ENCODE results near the gene ARFGAP2. TPM values are rescaled to one million over a fixed set of nuclear protein-coding genes. Genes with fewer than 3 reads are reported as not detected.

The ARFGAP2 gene
- total RNA-seq, 1 donor from 2014 or later = 47.8 TPM

GRCh38 chr11:47132490-47132889, 44.2 kb downstream of the ARFGAP2 start:
- Histone ChIP-seq H3K4me1 (no peaks in the 10 kb centered on the region), H3K4me3 (no peak overlapping the region)
- TF ChIP-seq CTCF (IDR thresholded peaks at IDR 0.05; ENCODE audit: borderline replicate concordance) = no peak

GRCh38 chr11:47131136-47131535, 45.5 kb downstream of the ARFGAP2 start:
- intact Hi-C loops (cut with micrococcal nuclease) = no loop called here
- TF ChIP-seq CTCF (IDR thresholded peaks at IDR 0.05; ENCODE audit: borderline replicate concordance) = no peak
- Histone ChIP-seq H3K36me3 (no peaks in the 10 kb centered on the region), H3K4me1 (no peaks in the 10 kb centered on the region), H3K27me3 (ENCODE audit: low read depth) (no peaks in the 10 kb centered on the region), H3K4me3 (no peak overlapping the region), H3K9me3 (replicated peaks) (no peaks in the 10 kb centered on the region), H3K27ac (replicated peaks) (no peak overlapping the region)
- no peak for DNase-seq

More at GRCh38 chr11:47132490-47132889, 44.2 kb downstream of the ARFGAP2 start:
- DNase-seq = no peak
- Histone ChIP-seq H3K27me3 (ENCODE audit: low read depth) (no peaks in the 10 kb centered on the region), H3K27ac (replicated peaks) (no peak overlapping the region), H3K36me3 (no peaks in the 10 kb centered on the region), H3K9me3 (replicated peaks) (no peaks in the 10 kb centered on the region)
- intact Hi-C loops (cut with micrococcal nuclease) = no loop called here

GRCh38 chr11:47130543-47130942, 46.1 kb downstream of the ARFGAP2 start:
- TF ChIP-seq CTCF (IDR thresholded peaks at IDR 0.05; ENCODE audit: borderline replicate concordance) = no peak
- H3K36me3 ChIP-seq = no peaks in the 10 kb centered on the region
- H3K4me3 ChIP-seq = no peak overlapping the region
- intact Hi-C loops (cut with micrococcal nuclease) = no loop called here
- H3K27ac ChIP-seq (replicated peaks) = no peak overlapping the region
- no peaks in the 10 kb centered on the region for H3K27me3 ChIP-seq (ENCODE audit: low read depth)
- H3K9me3 ChIP-seq (replicated peaks) = no peaks in the 10 kb centered on the region
- H3K4me1 ChIP-seq = no peaks in the 10 kb centered on the region
- DNase-seq = no peak

GRCh38 chr11:47127213-47127612, 49.5 kb downstream of the ARFGAP2 start:
- no peak overlapping the region for H3K27ac ChIP-seq (replicated peaks)
- DNase-seq = no peak
- intact Hi-C loops (cut with micrococcal nuclease) = no loop called here
- H3K36me3 ChIP-seq = no peaks in the 10 kb centered on the region
- no peaks in the 10 kb centered on the region for H3K27me3 ChIP-seq (ENCODE audit: low read depth)
- TF ChIP-seq CTCF (IDR thresholded peaks at IDR 0.05; ENCODE audit: borderline replicate concordance) = no peak
- no peak overlapping the region for H3K4me3 ChIP-seq
- H3K9me3 ChIP-seq (replicated peaks) = no peaks in the 10 kb centered on the region
- no peaks in the 10 kb centered on the region for H3K4me1 ChIP-seq

- no peak overlapping the region for H3K27ac ChIP-seq (replicated peaks)
- H3K4me3 ChIP-seq = no peak overlapping the region
- no peaks in the 10 kb centered on the region for H3K36me3 ChIP-seq
- intact Hi-C loops (cut with micrococcal nuclease) = no loop called here
- no peaks in the 10 kb centered on the region for H3K27me3 ChIP-seq (ENCODE audit: low read depth)
- DNase-seq = no peak
- H3K9me3 ChIP-seq (replicated peaks) = no peaks in the 10 kb centered on the region
- no peak for TF ChIP-seq CTCF (IDR thresholded peaks at IDR 0.05; ENCODE audit: borderline replicate concordance)
- no peaks in the 10 kb centered on the region for H3K4me1 ChIP-seq
Observed at GRCh38 chr11:47125083-47125482, 51.6 kb downstream of the ARFGAP2 start.

GRCh38 chr11:47124675-47125074, 52.0 kb downstream of the ARFGAP2 start:
- intact Hi-C loops (cut with micrococcal nuclease) = no loop called here
- no peak for DNase-seq

More at GRCh38 chr11:47124675-47125074, 52.0 kb downstream of the ARFGAP2 start:
- no peak for TF ChIP-seq CTCF (IDR thresholded peaks at IDR 0.05; ENCODE audit: borderline replicate concordance)
- no peak overlapping the region for H3K4me3 ChIP-seq
- no peak overlapping the region for H3K27ac ChIP-seq (replicated peaks)
- no peaks in the 10 kb centered on the region for H3K9me3 ChIP-seq (replicated peaks)
- no peaks in the 10 kb centered on the region for H3K36me3 ChIP-seq
- no peaks in the 10 kb centered on the region for H3K27me3 ChIP-seq (ENCODE audit: low read depth)
- no peaks in the 10 kb centered on the region for H3K4me1 ChIP-seq
